Upper lobe of left lung (tissue), 6 donors: ENCODE measurements around the gene SUN1. TPM values are rescaled to one million over a fixed set of nuclear protein-coding genes. Genes with fewer than 3 reads are reported as not detected.

Source experiments
- ATAC-seq, 2 donors: fragments of 200-7000 bp; cut with Tn5 transposase; one replicate each; pipeline ENCODE4 v1.9.1; 2022; ENCODE audit warnings: mild to moderate bottlenecking in 2 of 2, moderate library complexity in 2 of 2; ENCODE audit not compliant: low FRiP score in 2 of 2
- DNase-seq, 2 donors: peaks; one replicate each; pipeline ENCODE4 v3.0.0-alpha.2; 2019 to 2020
- H3K27ac ChIP-seq, 4 donors: fragments of 200-600 bp; sonication (generic); one replicate each; pipeline ENCODE4 v1.5.1; 2016 to 2019
- H3K27me3 ChIP-seq, 4 donors: fragments of 200-600 bp; sonication (generic); one replicate each; pipeline ENCODE4 v1.5.1; 2017 to 2019
- H3K36me3 ChIP-seq, 4 donors: fragments of 200-600 bp; sonication (generic); one replicate each; pipeline ENCODE4 v1.5.1; 2016 to 2019
- H3K4me1 ChIP-seq, 4 donors: fragments of 200-600 bp; sonication (generic); one replicate each; pipeline ENCODE4 v1.5.1; 2018 to 2019
- H3K4me3 ChIP-seq, 4 donors: fragments of 200-600 bp; sonication (generic); one replicate each; pipeline ENCODE4 v1.5.1; 2017 to 2019; ENCODE audit warnings: mild to moderate bottlenecking in 2 of 4, moderate library complexity in 1 of 4
- H3K9me3 ChIP-seq, 4 donors: fragments of 200-600 bp; sonication (generic); one replicate each; pipeline ENCODE4 v1.5.1; 2018 to 2019
- CTCF ChIP-seq, 6 experiments: fragments of 450-650 bp in 4 of 6; fragments of 200-600 bp in 2 of 6; sonication (generic) in 2 of 6; IDR thresholded peaks; one replicate each; pipeline ENCODE4 v1.5.1; 2016 to 2019; ENCODE audit warnings: antibody characterized with exemption in 6 of 6
- EP300 ChIP-seq, 4 donors: sonication (generic); formaldehyde crosslinking; IDR thresholded peaks; one replicate each; pipeline ENCODE4 v1.5.1; 2017; ENCODE audit warnings: antibody characterized with exemption in 4 of 4, control low read depth in 2 of 4
- POLR2A ChIP-seq, 4 donors: fragments of 450-650 bp; IDR thresholded peaks; one replicate each; pipeline ENCODE4 v1.5.1; 2016 to 2017; ENCODE audit warnings: antibody characterized with exemption in 4 of 4, mild to moderate bottlenecking in 2 of 4
- POLR2AphosphoS5 ChIP-seq, 2 donors: sonication (generic); formaldehyde crosslinking; IDR thresholded peaks; one replicate each; pipeline ENCODE4 v1.5.1; 2017; ENCODE audit warnings: antibody characterized with exemption in 2 of 2
- WGBS, 2 donors: methylation state at CpG; one replicate each; pipeline ENCODE4 v1.1.5; 2017 to 2018; 5-methylcytosine and 5-hydroxymethylcytosine counted together
- total RNA-seq, 6 donors: library from RNA; depleted of rRNA in 4 of 6; stranded (reverse); fragments of >200 nt in 4 of 6; gene quantifications; one replicate each; pipeline versions ENCODE4 v1.1.0 to v1.2.1, GENCODE V29; 2016 to 2021
- donor health status: DM: no; HTN: no; CAD: no; lungs with moderate emphysema.
- donor health status: DM: no; HTN: yes; CAD: no; lungs with severe emphysema.

The SUN1 gene
- total RNA-seq, 6 donors from 2014 or later: 107 to 196 (median 127) TPM

GRCh38 chr7:851204-851603 is 18.9 kb downstream of the SUN1 start:
- Histone ChIP-seq H3K4me1 (no peaks in the 10 kb centered on the region), H3K27ac (no peak overlapping the region), H3K4me3 (no peak overlapping the region), H3K36me3 (peaks cover 33 to 78% (median 64%) of the 10 kb centered on the region in 4 donors), H3K9me3 (no peaks in the 10 kb centered on the region), H3K27me3 (no peaks in the 10 kb centered on the region)
- ATAC-seq: no peak
- 94 to 96% methylated on average over 14 of the region's 14 CpGs for WGBS, 2 donors
- peak in 1 of 2 donors; percentile 61 for DNase-seq
- no peak for TF ChIP-seq POLR2AphosphoS5 (IDR thresholded peaks at IDR 0.05)
- no peak for TF ChIP-seq POLR2A (IDR thresholded peaks at IDR 0.05)
- TF ChIP-seq CTCF (IDR thresholded peaks at IDR 0.05): no peak
- TF ChIP-seq EP300 (IDR thresholded peaks at IDR 0.05): no peak

DNA sequence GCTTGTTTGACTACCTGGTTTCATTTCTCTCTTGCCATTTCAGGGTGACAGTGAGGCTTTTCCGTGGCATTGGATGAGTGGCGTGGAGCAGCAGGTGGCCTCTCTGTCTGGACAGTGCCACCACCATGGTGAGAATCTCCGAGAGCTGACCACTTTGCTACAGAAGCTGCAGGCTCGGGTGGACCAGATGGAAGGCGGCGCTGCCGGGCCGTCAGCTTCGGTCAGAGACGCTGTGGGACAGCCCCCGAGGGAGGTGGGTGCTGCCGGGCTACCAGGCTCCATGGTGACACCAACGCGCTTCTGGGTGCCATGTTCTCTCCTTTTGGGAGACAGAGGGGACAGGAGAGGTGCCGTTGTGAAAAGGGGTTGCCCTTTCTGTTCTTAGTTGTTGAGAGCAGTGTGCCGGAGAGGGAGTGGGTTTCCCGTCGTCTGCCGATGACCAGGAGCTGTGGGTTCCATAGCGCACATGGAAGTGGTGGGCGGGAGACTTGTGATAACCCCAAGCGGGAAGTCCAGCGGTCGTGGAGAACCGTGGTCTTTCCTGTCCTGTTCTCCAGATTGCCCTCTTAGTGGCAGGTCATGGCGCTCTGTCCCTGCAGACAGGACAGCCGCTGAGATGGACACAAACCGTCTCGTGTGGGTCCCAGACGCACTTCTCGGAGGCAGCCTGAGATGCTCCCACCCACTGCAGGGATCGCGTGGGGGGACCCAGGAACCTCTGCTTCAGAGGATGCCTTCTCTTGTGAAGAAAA is 21.3 kb downstream of the SUN1 start:
- TF ChIP-seq POLR2A (IDR thresholded peaks at IDR 0.05) (no peak), EP300 (IDR thresholded peaks at IDR 0.05) (no peak), CTCF (IDR thresholded peaks at IDR 0.05) (no peak)
- Histone ChIP-seq H3K27me3 (no peaks in the 10 kb centered on the region), H3K4me3 (no peak overlapping the region), H3K27ac (no peak overlapping the region), H3K36me3 (peaks cover 33 to 97% (median 80%) of the 10 kb centered on the region in 4 donors), H3K4me1 (no peaks in the 10 kb centered on the region), H3K9me3 (no peaks in the 10 kb centered on the region)
- ATAC-seq (no peak), DNase-seq (peak in 1 of 2 donors; percentile 73)
- 85 to 89% methylated on average over 19 to 33 of the region's 33 CpGs for WGBS, 2 donors

DNA sequence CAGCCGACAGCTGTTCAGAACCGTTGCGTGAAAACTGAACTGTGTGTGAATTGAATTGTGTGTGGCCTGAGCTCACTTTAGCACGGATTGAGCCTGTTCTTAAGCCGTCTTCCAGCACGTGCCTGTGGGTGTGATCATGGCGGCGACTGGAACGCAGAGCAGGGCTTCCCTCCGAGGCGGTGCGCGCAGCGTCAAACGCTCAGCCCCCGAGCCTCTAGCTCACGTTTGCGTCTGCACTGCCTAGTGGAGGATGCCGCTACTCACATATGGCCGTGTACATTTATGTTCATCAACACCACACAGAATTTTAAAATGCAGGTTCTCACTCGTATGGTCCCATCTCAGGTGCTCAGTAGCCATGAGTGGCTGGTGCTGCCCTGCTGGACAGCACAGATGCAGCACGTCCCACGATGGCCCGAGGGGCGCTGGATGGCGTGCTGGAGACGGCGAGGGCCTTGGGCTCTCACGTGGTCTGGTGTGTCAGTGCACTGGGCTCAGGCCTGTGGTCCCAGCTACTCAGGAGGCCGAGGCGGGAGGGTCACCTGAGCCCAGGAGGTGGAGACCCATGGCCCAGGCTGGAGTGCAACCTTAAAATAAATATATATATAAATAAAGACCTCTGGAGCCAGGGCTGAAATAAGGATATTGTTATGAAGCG is 22.0 kb downstream of the SUN1 start:
- Histone ChIP-seq H3K27ac (no peak overlapping the region), H3K36me3 (peaks cover 26 to 98% (median 79%) of the 10 kb centered on the region in 4 donors), H3K27me3 (no peaks in the 10 kb centered on the region), H3K4me1 (no peaks in the 10 kb centered on the region), H3K9me3 (no peaks in the 10 kb centered on the region), H3K4me3 (no peak overlapping the region)
- WGBS, 2 donors: 95% methylated on average over 32 of the region's 32 CpGs
- ATAC-seq (peak in 1 of 2 donors; percentile 16), DNase-seq (peak in 1 of 2 donors; percentile 80)
- no peak for TF ChIP-seq CTCF (IDR thresholded peaks at IDR 0.05)
- TF ChIP-seq POLR2AphosphoS5 (IDR thresholded peaks at IDR 0.05): no peak
- TF ChIP-seq POLR2A (IDR thresholded peaks at IDR 0.05): no peak
- TF ChIP-seq EP300 (IDR thresholded peaks at IDR 0.05): no peak

- DNase-seq (peak in 1 of 2 donors; percentile 73), ATAC-seq (no peak)
- peaks cover 29 to 100% (median 84%) of the 10 kb centered on the region in 4 donors for H3K36me3 ChIP-seq
- H3K4me1 ChIP-seq: no peaks in the 10 kb centered on the region
- H3K9me3 ChIP-seq: no peaks in the 10 kb centered on the region
- H3K4me3 ChIP-seq: no peak overlapping the region
- WGBS, 2 donors: 92 to 93% methylated on average over 24 to 29 of the region's 29 CpGs
- TF ChIP-seq EP300 (IDR thresholded peaks at IDR 0.05): no peak
- TF ChIP-seq POLR2AphosphoS5 (IDR thresholded peaks at IDR 0.05): no peak
- no peak for TF ChIP-seq CTCF (IDR thresholded peaks at IDR 0.05)
- no peak for TF ChIP-seq POLR2A (IDR thresholded peaks at IDR 0.05)
- no peak overlapping the region for H3K27ac ChIP-seq
- no peaks in the 10 kb centered on the region for H3K27me3 ChIP-seq
Observed at GRCh38 chr7:855686-856369, 23.6 kb downstream of the SUN1 start.
